GM12873 (cell line): Measurements from ENCODE around the gene CSF2.

ENCODE experiments used
- CTCF ChIP-seq: IDR thresholded peaks from 2 replicates; pipeline ENCODE4 v1.5.1; 2012; ENCODE audit warnings: low read depth, mild to moderate bottlenecking, moderate library complexity, low read length, control low read depth; ENCODE audit not compliant: insufficient read depth; ENCODE audit errors: missing control alignments

CSF2 gene

GRCh38 chr5:132030610-132031009, 43.0 kb upstream of the CSF2 start:
- no peak for TF ChIP-seq CTCF

- no peak for TF ChIP-seq CTCF
Measured at GRCh38 chr5:132032196-132032595, 41.4 kb upstream of the CSF2 start.

- TF ChIP-seq CTCF: no peak
Measured at GRCh38 chr5:132033122-132033521, 40.5 kb upstream of the CSF2 start.

GRCh38 chr5:132037353-132037752, 36.2 kb upstream of the CSF2 start:
- TF ChIP-seq CTCF: no peak

- TF ChIP-seq CTCF: no peak
Measured at GRCh38 chr5:132044207-132044606, 29.4 kb upstream of the CSF2 start.

- TF ChIP-seq CTCF: no peak
Measured at GRCh38 chr5:132046880-132047299, 26.7 kb upstream of the CSF2 start.

- no peak for TF ChIP-seq CTCF
Measured at GRCh38 chr5:132049093-132049492, 24.5 kb upstream of the CSF2 start.
